Activated naive CD4-positive, alpha-beta T cell treated with Interleukin-2 at 50 U/mL for 16 hours (primary cell): ENCODE results near the gene IL4I1.

Experiments used
- DNase-seq: peaks from one replicate; pipeline ENCODE4 v3.0.0-alpha.2; 2020

Gene IL4I1

GRCh38 chr19:49849433-49850220 is 47.1 kb downstream of the IL4I1 start:
- no peak for DNase-seq

GRCh38 chr19:49848938-49849337 is 47.7 kb downstream of the IL4I1 start:
- DNase-seq, result no peak

DNA sequence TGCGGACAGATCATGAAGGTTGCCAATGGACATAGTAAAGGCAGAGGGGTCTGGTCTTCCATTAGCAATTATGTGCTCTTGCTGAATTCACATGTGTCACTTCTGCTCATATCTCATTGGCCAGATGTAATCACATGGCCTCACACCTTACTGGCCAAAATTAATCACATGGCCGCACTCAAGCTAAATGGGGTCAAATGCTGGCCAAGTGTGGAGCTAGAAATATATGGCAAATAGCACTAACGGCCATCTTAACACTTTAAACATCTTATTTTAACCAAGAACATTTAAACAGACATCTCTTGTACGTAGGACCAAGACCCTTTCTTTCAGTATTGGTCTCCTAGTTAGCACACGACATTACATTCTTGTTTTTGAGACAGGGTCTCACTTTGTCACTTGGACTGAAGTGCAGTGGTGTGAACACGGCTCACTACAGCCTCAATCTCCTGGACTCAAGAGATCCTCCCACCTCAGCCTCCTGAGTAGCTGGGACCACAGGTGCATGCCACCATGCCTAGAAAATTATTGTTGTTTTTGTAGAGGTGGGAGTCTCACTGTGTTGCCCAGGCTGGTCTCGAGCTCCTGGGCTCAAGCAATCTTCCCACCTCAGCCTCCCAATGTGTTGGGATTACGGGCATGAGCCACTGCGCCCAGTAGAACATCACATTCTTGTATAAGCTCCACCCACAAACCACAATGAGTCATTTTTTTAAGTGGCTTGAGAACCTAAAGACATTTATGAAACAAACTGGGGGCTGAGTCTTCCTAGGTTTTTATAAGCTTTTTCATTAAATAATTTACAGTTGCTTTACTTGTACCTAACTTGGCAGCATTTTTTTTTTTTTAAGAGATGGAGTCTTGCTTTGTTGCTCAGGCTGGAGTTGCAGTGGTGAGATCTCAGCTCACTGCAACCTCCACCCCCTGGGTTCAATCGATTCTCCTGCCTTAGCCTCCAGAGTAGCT is 48.7 kb downstream of the IL4I1 start:
- no peak for DNase-seq

DNA sequence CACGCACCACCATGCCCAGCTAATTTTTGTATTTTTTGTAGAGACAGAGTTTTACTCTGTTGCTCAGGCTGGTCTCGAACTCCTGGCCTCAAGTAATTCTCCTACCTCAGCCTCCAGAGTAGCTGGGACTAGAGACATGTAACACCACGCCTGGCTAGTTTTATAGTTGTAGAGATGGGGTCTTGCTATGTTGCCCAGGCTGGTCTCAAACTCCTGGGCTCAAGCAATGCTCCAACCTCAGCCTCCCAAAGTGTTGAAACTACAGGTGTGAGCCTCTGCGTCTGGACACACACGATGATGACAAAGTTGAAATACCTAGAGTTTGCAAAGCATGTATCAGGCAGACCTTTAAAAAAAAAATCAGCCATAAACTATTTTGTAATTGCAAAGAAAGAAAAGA is 50.3 kb downstream of the IL4I1 start:
- no peak for DNase-seq

DNA sequence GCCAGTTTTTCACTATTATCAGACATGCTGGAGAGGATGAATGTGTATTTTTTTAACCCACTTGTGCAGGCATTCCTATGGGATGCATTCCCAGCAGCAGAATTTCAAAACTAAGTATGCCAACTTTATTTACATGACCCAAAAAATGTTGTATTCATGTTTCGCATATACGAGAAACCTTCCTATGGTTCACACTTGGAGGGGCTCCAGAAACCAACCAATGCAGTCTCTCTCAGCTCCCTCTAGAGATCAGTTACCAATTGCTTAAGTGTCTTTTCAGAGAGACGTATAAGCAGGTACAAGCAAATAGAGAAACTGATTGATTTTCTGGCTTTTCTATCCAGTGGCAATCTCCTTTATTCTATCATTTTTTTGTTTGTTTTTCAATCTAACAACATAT is 51.3 kb downstream of the IL4I1 start:
- DNase-seq, result no peak

- no peak for DNase-seq
These were observed 52.3 kb downstream of the IL4I1 start for GRCh38 chr19:49844138-49845095.

DNA sequence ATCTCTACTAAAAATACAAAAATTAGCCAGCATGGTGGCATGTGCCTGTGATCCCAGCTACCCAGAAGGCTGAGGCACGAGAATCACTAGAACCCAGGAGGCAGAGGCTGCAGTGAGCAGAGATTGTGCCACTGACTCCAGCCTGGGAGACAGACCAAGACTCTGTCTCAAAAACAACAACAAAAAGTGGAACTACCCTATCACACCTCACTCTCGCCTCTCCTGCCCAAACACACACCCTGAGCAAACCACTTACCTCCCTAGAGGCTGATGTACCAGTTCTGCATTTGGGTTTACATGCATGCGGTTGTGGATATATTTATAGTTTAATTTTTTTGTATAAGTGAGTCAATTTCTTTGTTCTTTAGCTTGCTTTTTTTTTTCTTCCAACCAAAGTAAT is 53.4 kb downstream of the IL4I1 start:
- no peak for DNase-seq

DNA sequence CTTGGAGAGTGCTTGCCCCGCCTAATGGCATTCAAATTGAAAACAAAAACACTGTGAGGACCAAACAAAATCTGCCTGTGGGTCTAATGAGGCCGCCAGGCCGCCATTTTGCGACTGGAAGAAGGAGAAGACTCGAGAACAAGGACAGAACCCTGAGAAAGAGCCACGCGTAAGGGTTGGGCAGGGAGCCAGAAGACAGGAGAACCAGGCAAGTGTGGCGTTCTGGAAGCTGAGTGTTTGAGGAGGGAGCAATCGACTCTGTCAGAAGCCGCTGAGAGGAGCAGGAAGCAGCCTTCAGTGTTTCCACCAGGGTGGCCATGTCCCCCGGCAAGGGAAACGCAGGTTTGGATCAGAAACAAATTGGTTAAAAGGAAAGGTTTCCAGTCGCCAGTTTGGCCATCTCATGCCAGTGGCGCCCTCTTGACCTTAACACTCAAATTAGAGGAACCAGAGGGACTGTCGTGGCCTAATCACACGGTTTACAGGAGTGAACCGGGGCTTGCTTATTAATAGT is 55.9 kb downstream of the IL4I1 start:
- DNase-seq, result no peak

GRCh38 chr19:49840321-49840720 is 56.4 kb downstream of the IL4I1 start:
- no peak for DNase-seq

DNA sequence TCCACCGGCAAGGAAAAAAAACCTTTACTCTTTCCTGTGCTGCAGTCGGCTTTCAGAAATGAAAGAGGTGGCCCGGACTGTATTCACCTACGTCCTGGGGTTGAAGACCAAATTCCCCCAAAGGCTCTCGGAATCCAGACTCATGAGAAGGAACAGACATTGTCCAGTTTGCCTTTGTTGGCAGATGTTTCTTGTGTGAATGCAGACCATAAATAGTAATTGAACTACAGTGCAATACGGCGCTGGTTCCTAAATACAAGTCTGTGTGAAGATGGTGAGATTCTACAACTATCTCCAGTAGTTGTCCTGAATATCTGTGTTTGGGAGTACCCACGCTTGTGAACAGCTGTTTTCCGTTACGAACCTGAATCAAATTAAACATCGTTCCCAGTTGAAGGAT is 57.0 kb downstream of the IL4I1 start:
- DNase-seq, result no peak
